Activated CD8-positive, alpha-beta memory T cell treated with anti-CD3 and anti-CD28 coated beads for 48 hours (primary cell): ENCODE results near the gene LMNTD1.

ENCODE experiments used
- DNase-seq, 3 experiments: peaks; one replicate each; pipeline ENCODE4 v3.0.0-alpha.2; 2020; ENCODE audit warnings: low read depth in 2 of 3, low spot score in 2 of 3

Gene LMNTD1

GRCh38 chr12:25552681-25553080 lies 402 bp downstream of the LMNTD1 start:
- DNase-seq = no peak

- no peak for DNase-seq
Measured at GRCh38 chr12:25550186-25550585, 2.9 kb downstream of the LMNTD1 start.

GRCh38 chr12:25549120-25549519 lies 4.0 kb downstream of the LMNTD1 start:
- DNase-seq = no peak

- DNase-seq = no peak
Measured at GRCh38 chr12:25546318-25546717, 6.8 kb downstream of the LMNTD1 start.

GRCh38 chr12:25533150-25533549 lies 19.9 kb downstream of the LMNTD1 start:
- DNase-seq = no peak

- DNase-seq = no peak
Measured at GRCh38 chr12:25531502-25532052, 21.5 kb downstream of the LMNTD1 start.

- DNase-seq = no peak
Measured at GRCh38 chr12:25529738-25530137, 23.3 kb downstream of the LMNTD1 start.

- no peak for DNase-seq
Measured at GRCh38 chr12:25526778-25527177, 26.3 kb downstream of the LMNTD1 start.

- DNase-seq = no peak
Measured at GRCh38 chr12:25524366-25524765, 28.7 kb downstream of the LMNTD1 start.

- no peak for DNase-seq
Measured at GRCh38 chr12:25521625-25522256, 31.3 kb downstream of the LMNTD1 start.

- no peak for DNase-seq
Measured at GRCh38 chr12:25518512-25518911, 34.6 kb downstream of the LMNTD1 start.

- DNase-seq = no peak
Measured at GRCh38 chr12:25504744-25505143, 48.3 kb downstream of the LMNTD1 start.

GRCh38 chr12:25503666-25504065 lies 49.4 kb downstream of the LMNTD1 start:
- DNase-seq = no peak

GRCh38 chr12:25502596-25502995 lies 50.5 kb downstream of the LMNTD1 start:
- DNase-seq = no peak

GRCh38 chr12:25502118-25502517 lies 51.0 kb downstream of the LMNTD1 start:
- no peak for DNase-seq

GRCh38 chr12:25501549-25501948 lies 51.5 kb downstream of the LMNTD1 start:
- DNase-seq = no peak

- DNase-seq = no peak
Measured at GRCh38 chr12:25500651-25501050, 52.4 kb downstream of the LMNTD1 start.

- DNase-seq = no peak
Measured at GRCh38 chr12:25497021-25497420, 56.1 kb downstream of the LMNTD1 start.

- DNase-seq = no peak
Measured at GRCh38 chr12:25496098-25496587, 56.9 kb downstream of the LMNTD1 start.

- DNase-seq = no peak
Measured at GRCh38 chr12:25495331-25496097, 57.6 kb downstream of the LMNTD1 start.

GRCh38 chr12:25494926-25495325 lies 58.2 kb downstream of the LMNTD1 start:
- no peak for DNase-seq

GRCh38 chr12:25493682-25494081 lies 59.4 kb downstream of the LMNTD1 start:
- no peak for DNase-seq
